ENCODE results near the gene BRD8.

DNA sequence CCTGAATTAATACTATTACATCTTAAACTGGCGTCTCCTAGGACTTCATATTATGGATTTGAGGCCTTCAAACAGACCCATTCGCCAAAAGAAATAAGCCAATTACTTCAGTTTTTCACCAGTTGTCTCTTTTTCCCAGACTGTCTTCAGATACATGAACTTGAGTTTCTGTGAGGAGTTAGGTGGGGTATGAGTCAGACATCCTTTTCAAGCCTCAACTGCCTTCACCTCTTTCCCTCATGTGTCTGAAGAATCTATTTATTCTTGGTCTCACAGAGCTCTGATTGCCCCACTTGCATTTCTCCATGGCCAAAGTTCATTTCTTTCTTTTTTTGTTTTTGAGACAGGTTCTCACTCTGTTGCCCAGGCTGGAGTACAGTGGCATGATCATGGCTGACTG is 82.1 kb downstream of the BRD8 start:
- TF ChIP-seq, protein P1, sequence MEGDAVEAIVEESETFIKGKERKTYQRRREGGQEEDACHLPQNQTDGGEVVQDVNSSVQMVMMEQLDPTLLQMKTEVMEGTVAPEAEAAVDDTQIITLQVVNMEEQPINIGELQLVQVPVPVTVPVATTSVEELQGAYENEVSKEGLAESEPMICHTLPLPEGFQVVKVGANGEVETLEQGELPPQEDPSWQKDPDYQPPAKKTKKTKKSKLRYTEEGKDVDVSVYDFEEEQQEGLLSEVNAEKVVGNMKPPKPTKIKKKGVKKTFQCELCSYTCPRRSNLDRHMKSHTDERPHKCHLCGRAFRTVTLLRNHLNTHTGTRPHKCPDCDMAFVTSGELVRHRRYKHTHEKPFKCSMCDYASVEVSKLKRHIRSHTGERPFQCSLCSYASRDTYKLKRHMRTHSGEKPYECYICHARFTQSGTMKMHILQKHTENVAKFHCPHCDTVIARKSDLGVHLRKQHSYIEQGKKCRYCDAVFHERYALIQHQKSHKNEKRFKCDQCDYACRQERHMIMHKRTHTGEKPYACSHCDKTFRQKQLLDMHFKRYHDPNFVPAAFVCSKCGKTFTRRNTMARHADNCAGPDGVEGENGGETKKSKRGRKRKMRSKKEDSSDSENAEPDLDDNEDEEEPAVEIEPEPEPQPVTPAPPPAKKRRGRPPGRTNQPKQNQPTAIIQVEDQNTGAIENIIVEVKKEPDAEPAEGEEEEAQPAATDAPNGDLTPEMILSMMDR (IDR thresholded peaks at IDR 0.05), result no peak
- no peak for TF ChIP-seq POLR2A (IDR thresholded peaks at IDR 0.05)

All from testis (tissue), 2 donors.